Stimulated activated CD8-positive, alpha-beta memory T cell treated with anti-CD3 and anti-CD28 coated beads, Interleukin-7, amount 100 ng/mL, for 48 hours (primary cell): ENCODE data around the gene TIMM44.
A peak's percentile ranks its signal among the peaks of the same experiment; 100 is the strongest.

Experiments used
- DNase-seq, 2 donors: peaks; one replicate each; pipeline ENCODE4 v3.0.0-alpha.2; 2020; ENCODE audit warnings: low read depth in 1 of 2; ENCODE audit errors: extremely low read depth in 1 of 2

Gene TIMM44

DNA sequence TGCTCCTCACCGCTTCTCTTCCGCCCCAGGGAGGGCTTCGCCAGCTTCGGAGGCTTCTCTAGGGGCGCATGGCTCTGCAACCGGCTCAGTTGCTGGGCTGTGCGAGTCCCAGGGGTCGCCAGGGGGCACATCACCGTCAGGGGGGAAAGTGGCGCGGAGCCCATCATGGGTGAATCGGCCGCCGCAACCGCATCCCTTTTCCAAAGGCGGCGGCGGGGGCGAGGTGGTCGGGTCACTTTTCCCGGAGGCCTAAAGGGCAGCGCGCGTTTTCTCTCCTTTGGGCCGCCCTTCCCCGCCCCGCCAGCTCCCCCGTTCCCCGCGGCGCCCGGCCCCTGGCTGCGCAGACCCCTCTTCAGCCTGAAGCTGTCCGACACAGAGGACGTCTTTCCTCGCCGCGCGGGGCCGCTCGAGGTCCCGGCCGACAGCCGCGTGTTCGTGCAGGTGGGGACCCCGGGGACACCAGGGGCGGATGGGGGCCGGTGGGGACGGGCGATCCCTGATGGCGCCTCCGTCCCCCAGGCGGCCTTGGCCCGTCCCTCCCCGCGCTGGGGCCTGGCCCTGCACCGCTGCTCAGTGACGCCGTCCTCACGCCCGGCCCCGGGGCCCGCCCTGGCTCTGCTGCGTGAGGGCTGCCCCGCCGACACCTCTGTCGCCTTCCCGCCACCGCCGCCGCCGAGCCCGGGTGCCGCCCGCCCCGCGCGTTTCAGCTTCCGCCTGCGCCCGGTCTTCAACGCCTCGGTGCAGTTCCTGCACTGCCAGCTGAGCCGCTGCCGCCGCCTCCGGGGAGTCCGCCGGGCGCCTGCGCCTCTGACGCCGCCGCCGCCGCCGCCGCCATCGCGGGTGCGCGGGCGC, 27.1 kb downstream of the TIMM44 start:
- peak in 1 of 2 donors; percentile 33 for DNase-seq

- no peak for DNase-seq
Observed at GRCh38 chr19:7915250-7916102, 28.0 kb downstream of the TIMM44 start.

DNA sequence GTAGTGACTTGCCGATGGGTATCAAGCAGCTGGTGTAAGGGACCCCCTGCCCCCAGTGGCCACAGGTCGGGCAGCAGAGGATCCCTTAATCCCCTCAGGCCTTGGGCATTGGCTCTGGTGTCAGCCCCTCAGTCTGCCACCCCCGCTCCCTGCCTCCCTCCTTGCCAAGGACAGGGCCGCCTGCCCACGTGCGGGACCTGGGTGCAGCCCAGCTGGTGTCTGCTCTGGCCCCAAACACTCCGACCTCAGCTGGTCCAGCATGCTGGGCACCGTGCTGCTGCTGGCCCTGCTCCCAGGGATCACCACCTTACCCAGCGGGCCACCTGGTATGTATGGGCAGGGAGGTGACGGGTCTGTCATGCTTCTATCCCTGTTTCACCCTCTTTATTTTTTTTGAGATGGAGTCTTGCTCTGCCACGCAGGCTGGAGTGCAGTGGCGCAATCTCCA, 28.8 kb downstream of the TIMM44 start, which contains the start of gene TGFBR3L:
Gene TGFBR3L (plus strand): TSS at position 233 of the 448 bp plus-strand sequence.
- DNase-seq, result no peak

DNA sequence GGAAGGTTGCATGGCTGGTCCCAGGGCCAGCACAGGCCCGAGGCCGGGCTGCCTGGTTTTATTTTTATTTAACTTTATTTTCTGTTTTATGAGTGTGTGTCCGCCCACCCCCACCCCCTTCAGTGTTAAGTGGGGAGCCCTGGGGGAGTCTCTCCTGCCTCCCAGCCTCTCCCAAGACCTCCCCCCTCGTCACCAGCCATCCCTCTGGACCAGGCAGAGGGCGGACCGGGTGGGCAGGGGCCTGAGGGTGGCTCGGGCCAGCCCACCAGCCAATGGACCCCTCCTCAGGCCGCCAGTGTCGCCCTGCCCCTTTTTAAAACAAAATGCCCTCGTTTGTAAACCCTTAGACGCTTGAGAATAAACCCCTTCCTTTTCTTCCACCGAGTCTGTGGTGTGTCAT, 29.4 kb downstream of the TIMM44 start:
- no peak for DNase-seq

DNA sequence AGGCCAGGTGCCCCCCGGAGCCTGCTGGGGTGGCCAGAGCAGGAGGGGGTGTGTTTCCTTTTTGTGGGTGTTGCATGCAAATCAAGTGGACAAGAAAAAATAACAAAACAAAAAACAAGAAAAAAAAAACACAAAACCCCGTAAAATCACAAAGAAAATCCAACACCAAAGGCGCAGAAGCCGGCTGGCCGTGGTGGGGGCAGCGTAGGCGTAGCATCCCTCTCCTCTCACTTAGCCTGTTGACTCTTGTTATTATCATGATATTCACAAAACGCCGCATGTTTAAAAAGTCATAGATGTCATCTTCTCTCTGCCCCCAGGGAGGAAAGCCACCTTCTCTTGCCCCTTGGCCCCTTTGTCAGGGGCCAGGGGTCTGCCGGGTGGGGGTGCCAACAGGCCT, 29.8 kb downstream of the TIMM44 start:
- DNase-seq, result no peak

DNA sequence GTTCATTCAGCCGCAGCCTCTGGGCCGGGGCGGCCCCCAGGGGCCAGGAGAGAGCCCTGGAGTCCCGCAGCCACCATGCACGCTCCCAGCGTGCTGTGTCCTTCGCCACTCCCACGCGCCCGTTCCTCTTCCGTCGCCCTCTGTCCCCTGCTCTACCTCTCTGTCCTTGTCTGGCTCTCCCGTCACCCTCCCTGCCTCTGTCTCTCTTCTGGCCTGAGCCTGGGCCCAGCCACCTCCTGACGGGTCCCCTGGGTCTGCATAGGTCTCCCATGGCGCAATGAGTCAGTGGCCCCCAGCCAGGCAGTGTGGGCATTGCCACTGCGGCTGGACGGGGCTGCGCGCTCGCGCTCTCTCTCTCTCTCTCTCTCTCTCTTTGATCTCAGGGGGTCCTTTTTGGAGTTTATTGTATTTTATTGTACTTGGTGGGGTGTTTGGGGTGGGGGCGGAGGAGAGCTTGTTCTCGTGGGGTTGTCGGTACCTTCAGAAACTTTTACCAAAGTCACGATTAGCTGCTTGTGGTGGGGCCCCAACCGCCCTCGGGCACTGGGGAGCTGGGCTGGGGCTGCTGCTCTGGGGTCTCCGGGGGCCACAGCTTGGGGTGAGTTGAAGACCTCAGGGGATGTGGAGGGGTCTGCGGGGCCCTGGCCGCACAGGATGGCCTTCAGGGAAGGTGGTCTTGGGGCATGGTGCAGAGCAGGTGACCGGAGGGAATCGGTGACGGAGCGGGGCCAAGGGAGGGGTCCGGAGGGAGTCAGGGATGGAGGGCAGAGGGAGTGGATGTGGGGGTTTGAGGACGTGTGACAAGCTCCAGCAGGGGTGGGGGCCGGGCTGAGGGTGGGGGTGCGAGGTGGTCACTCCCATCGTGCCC, 30.5 kb downstream of the TIMM44 start:
- no peak for DNase-seq

GRCh38 chr19:7912144-7912696, 31.2 kb downstream of the TIMM44 start:
- DNase-seq, result no peak

DNA sequence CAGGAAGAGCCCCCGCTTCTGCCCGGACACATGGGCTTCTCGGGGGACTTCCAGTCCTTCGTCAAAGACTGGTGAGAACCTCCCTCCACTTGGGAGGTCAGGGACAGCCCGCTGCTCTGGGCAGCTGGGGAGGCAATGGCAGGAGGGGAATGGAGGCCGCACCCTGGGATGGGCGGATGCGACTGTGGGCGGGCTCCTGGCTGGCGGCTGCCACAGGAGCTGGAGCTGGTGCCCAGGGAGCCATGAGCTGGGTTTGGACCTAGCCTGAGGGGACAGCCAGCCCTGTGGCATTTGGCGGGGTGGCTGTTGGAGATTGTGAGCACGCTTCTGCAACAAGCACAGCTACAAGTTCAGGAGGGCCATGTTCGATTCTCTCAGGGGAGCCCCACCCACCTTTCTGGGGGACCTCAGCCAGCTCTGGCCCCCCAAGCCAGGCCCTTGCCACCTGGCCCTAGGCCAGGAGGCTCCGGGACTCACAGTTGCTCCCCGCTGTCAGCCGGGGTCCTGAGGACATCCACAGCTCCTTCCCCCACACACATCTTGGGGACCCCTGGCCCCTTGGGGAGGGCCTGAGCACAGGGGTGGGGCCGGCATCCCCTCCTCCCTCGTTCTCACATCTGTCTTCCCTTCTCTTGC, 31.8 kb downstream of the TIMM44 start:
- no peak for DNase-seq

DNA sequence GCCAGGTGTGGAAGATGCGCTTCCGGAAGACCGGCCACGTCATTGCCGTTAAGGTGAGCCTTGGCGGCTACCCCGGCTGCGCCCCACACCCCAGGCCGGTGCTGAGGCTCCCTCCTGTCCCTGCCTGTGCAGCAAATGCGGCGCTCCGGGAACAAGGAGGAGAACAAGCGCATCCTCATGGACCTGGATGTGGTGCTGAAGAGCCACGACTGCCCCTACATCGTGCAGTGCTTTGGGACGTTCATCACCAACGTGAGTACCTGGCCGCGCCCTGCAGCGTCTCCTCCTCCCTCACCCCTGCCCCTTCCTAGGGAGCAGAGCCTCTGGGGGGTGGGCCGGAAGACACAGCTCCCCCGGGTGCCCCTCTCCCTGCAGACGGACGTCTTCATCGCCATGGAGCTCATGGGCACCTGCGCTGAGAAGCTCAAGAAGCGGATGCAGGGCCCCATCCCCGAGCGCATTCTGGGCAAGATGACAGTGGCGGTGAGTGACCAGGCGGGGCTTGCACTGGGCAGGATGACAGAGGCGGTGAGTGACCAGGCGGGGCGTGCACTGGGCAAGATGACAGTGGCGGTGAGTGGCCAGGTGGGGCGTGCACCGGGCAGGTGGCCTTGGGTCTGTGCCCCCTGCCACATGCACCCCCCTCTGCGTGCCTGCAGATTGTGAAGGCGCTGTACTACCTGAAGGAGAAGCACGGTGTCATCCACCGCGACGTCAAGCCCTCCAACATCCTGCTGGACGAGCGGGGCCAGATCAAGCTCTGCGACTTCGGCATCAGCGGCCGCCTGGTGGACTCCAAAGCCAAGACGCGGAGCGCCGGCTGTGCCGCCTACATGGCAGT, 32.9 kb downstream of the TIMM44 start:
- no peak for DNase-seq

DNA sequence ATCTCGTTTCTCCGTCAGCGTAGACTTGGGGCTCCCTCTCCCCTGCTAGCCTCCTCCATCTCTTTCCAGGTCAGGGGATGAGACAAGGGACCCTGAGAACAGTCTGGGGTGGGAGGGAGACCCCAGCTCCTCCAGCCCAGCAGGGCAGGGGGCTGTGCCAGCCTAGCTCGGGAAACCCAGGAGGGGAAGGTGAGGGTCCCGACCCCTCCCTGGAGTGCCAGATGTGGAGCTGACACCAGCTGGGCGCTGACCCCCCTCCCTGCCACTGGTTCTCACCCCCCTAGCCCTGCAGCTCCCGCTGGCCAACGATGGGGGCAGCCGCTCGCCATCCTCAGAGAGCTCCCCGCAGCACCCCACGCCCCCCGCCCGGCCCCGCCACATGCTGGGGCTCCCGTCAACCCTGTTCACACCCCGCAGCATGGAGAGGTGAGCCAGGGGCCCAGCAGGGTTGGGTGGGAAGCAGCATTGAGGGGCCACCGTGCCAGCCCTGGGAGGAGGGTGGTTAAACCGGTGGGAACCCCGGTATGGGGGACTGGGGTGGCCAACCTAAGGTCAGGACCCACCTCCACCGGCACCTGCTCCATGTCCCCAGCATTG, 33.9 kb downstream of the TIMM44 start:
- no peak for DNase-seq

DNA sequence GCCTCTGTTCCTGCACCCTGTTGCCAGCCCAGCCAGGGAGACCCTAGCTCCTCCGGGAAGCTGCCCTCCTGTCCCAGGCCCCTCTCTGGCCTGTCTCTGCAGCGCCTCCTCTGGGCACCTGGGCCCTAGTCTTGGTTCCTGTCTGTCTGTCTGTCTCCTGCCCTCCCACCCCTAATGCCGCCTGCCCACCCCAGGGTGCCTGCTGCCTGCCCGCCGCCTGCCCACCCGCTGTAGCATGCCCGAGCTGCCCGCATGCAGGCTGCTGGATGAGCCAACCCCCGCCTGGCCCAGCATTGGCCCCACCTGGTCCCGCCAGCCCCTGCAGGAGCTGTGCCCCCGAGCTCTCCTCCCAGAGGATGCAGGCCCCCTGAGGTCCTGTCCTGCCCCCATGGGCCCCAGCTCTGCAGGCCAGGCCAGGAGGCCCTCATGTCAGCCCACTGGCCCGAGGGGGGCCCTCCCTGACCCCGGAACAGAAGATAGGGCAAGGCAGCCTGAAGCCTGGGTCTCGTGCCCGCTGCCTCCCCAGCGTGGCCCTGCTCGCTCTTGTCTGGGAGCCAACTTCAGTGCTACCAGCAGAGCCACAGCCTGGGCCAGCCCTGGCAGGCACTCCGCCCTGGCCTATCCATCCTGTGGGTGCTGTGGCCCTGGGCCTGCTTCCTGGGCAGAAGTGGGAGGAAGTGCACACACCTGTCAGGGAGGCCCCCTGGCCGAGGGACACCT, 34.6 kb downstream of the TIMM44 start:
- no peak for DNase-seq

DNA sequence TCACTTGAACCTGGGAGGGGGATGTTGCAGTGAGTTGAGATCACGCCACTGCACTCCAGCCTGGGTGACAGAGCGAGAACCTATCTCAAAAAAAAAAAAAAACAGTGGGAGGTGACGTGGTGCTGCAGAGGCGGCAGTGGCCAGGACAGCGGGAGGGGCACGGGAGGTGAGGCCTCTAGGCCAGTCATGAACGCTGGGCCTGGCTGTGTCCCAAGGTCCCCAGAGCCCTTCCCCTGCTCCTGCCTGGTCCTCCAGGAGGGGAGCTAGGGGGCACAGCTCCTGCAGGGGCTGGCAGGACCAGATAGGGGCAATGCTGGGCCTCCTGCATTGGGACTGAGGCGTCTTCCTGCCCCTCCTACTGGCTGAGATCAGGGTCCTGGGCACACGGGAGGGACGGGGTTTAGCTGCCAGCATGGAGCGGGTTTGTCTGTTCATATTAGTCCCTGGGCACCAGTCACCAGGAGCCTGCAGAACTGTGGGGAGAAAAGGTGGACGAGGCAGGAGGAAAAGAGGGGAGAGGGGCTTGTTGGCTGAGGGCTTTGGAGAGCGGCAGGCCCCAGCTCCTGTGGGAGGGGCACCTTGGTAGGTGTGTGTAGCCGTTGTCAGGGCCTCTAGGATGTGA, 35.3 kb downstream of the TIMM44 start:
- DNase-seq, result no peak

DNA sequence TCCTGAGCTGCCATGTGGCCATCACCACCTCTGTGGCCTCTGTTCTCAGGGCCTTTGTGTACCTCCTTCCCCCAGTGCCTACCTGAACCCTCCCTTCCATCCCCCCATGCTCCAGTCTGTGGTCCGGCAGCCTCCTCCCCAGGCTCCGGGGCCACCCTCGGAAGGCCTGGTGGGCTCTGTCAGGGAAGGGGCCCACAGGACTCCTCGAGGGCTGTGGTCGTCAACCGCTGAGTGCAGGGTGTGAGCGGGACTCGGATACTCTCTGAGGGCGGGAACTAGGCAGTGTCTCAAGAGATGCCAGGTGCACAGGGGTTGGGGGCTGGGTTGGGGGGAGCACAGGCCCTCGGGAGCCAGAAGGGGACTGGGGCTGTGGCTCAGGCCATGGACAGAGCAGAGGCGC, 35.9 kb downstream of the TIMM44 start:
- no peak for DNase-seq

GRCh38 chr19:7907122-7907521, 36.3 kb downstream of the TIMM44 start:
- no peak for DNase-seq

DNA sequence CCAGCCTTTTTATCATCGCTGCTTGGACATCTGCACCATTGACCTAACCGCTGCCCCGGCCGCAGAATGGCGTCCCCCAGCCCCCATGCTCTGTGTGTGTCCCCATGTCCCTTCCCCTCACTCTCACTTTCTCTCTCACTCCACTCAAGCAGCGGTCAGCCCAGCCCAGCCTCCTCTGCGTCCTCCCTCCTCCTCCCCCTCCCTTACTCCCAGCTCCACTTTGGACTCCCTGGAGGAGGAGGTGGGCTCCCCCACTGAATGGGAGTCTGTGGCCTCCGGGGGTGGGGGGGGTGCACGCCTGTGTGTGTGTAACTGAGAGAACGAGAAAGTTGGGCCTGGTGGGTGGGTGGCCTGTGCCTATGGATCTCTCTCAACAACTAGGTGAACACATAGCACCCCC, 37.6 kb downstream of the TIMM44 start:
- DNase-seq, result no peak

DNA sequence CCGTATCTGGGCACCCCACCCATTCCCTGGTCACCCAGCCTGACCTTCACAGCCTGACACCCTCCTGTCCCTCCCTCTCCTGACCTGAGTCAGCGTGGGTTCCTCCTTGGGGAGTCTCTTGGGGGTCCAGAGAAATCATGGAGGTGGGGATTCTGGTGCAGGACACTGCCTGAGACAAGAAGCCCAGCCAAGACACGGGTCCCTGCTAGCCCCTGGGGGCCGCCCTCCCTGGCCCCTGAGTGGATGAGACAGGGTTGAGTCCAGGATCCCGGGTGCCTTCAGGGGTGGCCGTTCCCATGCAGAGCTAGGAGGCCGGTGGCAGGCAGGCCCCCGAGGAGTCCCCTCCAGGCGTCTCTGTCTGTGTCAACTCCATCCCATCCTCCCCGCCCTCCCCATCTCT, 38.2 kb downstream of the TIMM44 start:
- DNase-seq, result no peak

- peak in 1 of 2 donors; percentile 45 for DNase-seq
Observed at GRCh38 chr19:7904074-7905020, 39.1 kb downstream of the TIMM44 start.
